A549 treated with CpdA at 1 μM for 4 hours (cell line): Measurements from ENCODE around the gene RNU6-9. TPM values are rescaled to one million over a fixed set of nuclear protein-coding genes. Genes with fewer than 3 reads are reported as not detected.

Source experiments
- total RNA-seq: library from RNA; stranded (reverse); fragments of 200-300 nt; extraction: Qiagen RNA extraction; gene quantifications from 5 replicates; pipeline ENCODE4 v1.2.3, GENCODE V29; 2022; ENCODE audit warnings: low read depth

Gene RNU6-9
- total RNA-seq = not detected in 5 replicates

GRCh38 chr19:892894-893689 lies at the start of gene RNU6-9, which contains the start of gene MED16:
RNU6-9 (plus strand) TSS chr19:893484.
MED16 (minus strand) TSS chr19:893187; CDS start chr19:891131, 2,056 bp downstream.

GRCh38 chr19:852136-853013 lies 40.9 kb upstream of the RNU6-9 start, which contains the start of gene ELANE:
ELANE (plus strand) TSS chr19:852303; CDS start chr19:852329, 26 bp downstream.

GRCh38 chr19:858868-859843 lies 34.1 kb upstream of the RNU6-9 start, which contains the start of gene CFD:
CFD (plus strand) TSS chr19:859664; CDS start chr19:859690, 26 bp downstream.

GRCh38 chr19:913080-913748 lies 19.9 kb downstream of the RNU6-9 start, which contains the start of gene R3HDM4:
R3HDM4 (minus strand) TSS chr19:913219; CDS start chr19:913157, 62 bp downstream.

GRCh38 chr19:917323-918151 lies 24.3 kb downstream of the RNU6-9 start, which contains the start of gene KISS1R:
KISS1R (plus strand) TSS chr19:917333; CDS start chr19:917503, 170 bp downstream.

GRCh38 chr19:925526-926322 lies 32.4 kb downstream of the RNU6-9 start, which contains the start of gene ARID3A:
ARID3A (plus strand) TSS chr19:926035; CDS start chr19:929529, 3,494 bp downstream.

Other genes with a start within 250 kb of the RNU6-9 start
- gene RNF126, start 230.3 kb upstream of the RNU6-9 start, total RNA-seq = 54.9 to 71.5 TPM (median 67.0 TPM) in 5 replicates
- gene FSTL3, start 217.1 kb upstream of the RNU6-9 start, total RNA-seq = 118 to 154 TPM (median 135 TPM) in 5 replicates
- 0.13 TPM in 1 of 5 replicates, not detected in the others for gene PRSS57, start 198.0 kb upstream of the RNU6-9 start, total RNA-seq
- 10.0 to 17.7 TPM (median 15.2 TPM) in 5 replicates for gene PALM, start 184.5 kb upstream of the RNU6-9 start, total RNA-seq
- gene MISP, start 142.4 kb upstream of the RNU6-9 start, total RNA-seq = 75.0 to 98.0 TPM (median 94.7 TPM) in 5 replicates
- 223 to 257 TPM (median 229 TPM) in 5 replicates for gene PTBP1, start 96.0 kb upstream of the RNU6-9 start, total RNA-seq
- gene PLPPR3, start 71.5 kb upstream of the RNU6-9 start, total RNA-seq = 2.7 to 5.0 TPM (median 4.1 TPM) in 5 replicates
- gene AZU1, start 65.6 kb upstream of the RNU6-9 start, total RNA-seq = 0.08 to 0.21 TPM (median 0.19 TPM) in 4 of 5 replicates, not detected in the other
- 0.21 to 0.36 TPM (median 0.29 TPM) in 4 of 5 replicates, not detected in the other for gene PRTN3, start 52.5 kb upstream of the RNU6-9 start, total RNA-seq
- not detected in 5 replicates for gene ELANE, start 41.2 kb upstream of the RNU6-9 start, total RNA-seq
- gene CFD, start 33.8 kb upstream of the RNU6-9 start, total RNA-seq = 8.5 to 21.1 TPM (median 18.0 TPM) in 5 replicates
- gene MED16, start 297 bp upstream of the RNU6-9 start, total RNA-seq = 11.0 to 24.5 TPM (median 19.4 TPM) in 5 replicates
- 26.7 to 41.0 TPM (median 37.5 TPM) in 5 replicates for gene R3HDM4, start 19.7 kb downstream of the RNU6-9 start, total RNA-seq
- gene KISS1R, start 23.8 kb downstream of the RNU6-9 start, total RNA-seq = 0.38 to 0.48 TPM (median 0.46 TPM) in 4 of 5 replicates, not detected in the other
- 2.9 to 5.8 TPM (median 5.2 TPM) in 5 replicates for gene ARID3A, start 32.6 kb downstream of the RNU6-9 start, total RNA-seq
- 40.6 to 72.1 TPM (median 63.9 TPM) in 5 replicates for gene WDR18, start 90.9 kb downstream of the RNU6-9 start, total RNA-seq
- gene GRIN3B, start 106.9 kb downstream of the RNU6-9 start, total RNA-seq = 1.3 to 3.1 TPM (median 2.6 TPM) in 5 replicates
- gene TMEM259, start 127.6 kb downstream of the RNU6-9 start, total RNA-seq = 72.1 to 118 TPM (median 104 TPM) in 5 replicates
- not detected in 5 replicates for gene RNU6-2, start 128.0 kb downstream of the RNU6-9 start, total RNA-seq
- 48.1 to 59.4 TPM (median 53.7 TPM) in 5 replicates for gene CNN2, start 133.1 kb downstream of the RNU6-9 start, total RNA-seq
- 5.8 to 11.0 TPM (median 7.6 TPM) in 5 replicates for gene ABCA7, start 146.6 kb downstream of the RNU6-9 start, total RNA-seq
- gene ARHGAP45, start 173.7 kb downstream of the RNU6-9 start, total RNA-seq = 1.8 to 2.2 TPM (median 2.0 TPM) in 5 replicates
- 175 to 251 TPM (median 234 TPM) in 5 replicates for gene POLR2E, start 201.9 kb downstream of the RNU6-9 start, total RNA-seq
- 387 to 508 TPM (median 482 TPM) in 5 replicates for gene GPX4, start 210.5 kb downstream of the RNU6-9 start, total RNA-seq